Loucy (cell line): ENCODE results near the gene GRID1.

Experiments
- EZH2phosphoT487 ChIP-seq: fragments of 200-600 bp; IDR thresholded peaks from 2 replicates; pipeline ENCODE4 v1.6.1; 2018; ENCODE audit warnings: antibody characterized with exemption, mild to moderate bottlenecking, moderate library complexity, borderline replicate concordance
- TF ChIP-seq, protein P1 (sequence below): fragments of 200-600 bp; sonication (generic); conservative IDR thresholded peaks from 2 replicates; pipeline ENCODE4 v1.5.1; 2014; ENCODE audit warnings: mild to moderate bottlenecking, antibody characterized with exemption, low read length

DNA sequence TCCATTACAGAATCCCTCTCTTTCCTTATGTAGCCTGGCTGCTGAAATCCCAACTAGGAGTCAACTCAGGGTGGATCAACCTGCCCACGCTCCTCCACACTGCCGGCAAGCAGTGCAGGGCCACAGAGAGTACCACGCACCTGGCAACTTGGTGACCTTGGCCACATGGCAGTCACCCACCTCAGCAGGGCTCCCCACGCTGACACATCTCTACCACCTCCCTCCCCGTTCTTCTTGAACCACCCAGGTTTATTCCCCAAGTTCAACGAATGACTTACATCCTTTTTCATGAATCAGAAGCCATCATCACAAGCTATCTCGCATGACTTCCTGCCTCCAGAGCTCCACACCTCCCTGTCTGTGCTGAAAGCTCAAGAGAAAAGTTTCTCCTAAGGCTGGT lies 153.4 kb downstream of the GRID1 start:
- TF ChIP-seq, protein P1, sequence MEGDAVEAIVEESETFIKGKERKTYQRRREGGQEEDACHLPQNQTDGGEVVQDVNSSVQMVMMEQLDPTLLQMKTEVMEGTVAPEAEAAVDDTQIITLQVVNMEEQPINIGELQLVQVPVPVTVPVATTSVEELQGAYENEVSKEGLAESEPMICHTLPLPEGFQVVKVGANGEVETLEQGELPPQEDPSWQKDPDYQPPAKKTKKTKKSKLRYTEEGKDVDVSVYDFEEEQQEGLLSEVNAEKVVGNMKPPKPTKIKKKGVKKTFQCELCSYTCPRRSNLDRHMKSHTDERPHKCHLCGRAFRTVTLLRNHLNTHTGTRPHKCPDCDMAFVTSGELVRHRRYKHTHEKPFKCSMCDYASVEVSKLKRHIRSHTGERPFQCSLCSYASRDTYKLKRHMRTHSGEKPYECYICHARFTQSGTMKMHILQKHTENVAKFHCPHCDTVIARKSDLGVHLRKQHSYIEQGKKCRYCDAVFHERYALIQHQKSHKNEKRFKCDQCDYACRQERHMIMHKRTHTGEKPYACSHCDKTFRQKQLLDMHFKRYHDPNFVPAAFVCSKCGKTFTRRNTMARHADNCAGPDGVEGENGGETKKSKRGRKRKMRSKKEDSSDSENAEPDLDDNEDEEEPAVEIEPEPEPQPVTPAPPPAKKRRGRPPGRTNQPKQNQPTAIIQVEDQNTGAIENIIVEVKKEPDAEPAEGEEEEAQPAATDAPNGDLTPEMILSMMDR = no peak
- TF ChIP-seq EZH2phosphoT487 = no peak
